Activated CD4-positive, alpha-beta T cell treated with anti-CD3 and anti-CD28 coated beads for 24 hours (primary cell): ENCODE measurements around the gene MAP4K2.

ENCODE experiments used
- DNase-seq, 2 donors: peaks; one replicate each; pipeline ENCODE4 v3.0.0-alpha.2; 2020; ENCODE audit warnings: low read depth in 2 of 2

The MAP4K2 gene

DNA sequence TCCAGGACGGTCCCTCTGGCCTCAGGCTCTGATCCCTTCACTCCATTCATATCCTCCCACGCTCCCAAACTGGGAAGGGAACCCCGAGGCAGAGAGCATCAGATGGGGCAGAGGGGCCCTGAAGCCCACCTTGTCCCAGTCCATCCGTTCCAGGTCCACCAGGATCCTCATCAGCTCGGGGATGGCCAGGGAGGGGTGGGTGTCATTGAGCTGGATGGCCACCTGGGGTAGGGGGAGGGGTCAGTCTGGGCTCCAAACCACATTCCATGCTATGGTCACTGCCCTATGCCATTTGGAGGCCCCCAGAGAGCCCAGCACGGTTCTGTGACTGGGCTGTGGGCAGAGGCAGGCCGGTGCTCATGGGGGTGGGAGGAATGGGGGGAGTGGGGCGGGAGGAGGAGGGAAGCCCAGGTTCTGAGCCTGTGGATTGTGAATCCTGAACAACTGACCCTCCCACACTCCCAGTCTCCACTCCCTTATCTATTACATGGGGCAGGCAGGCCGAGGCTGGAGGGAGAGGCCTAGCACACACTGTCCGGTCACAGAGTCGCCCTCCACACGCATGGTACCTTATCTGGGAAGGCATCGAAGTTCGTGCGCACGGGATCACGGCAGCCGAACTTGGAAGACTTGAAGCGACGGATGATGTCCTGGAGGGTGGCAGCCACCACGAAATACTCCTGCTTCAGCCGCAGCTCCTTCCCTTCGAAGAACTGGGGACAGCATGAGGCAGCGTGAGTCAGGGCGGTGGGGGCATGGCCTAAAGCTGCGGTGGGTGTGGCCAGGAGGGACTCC, 48.7 kb downstream of the MAP4K2 start:
- DNase-seq: no peak

GRCh38 chr11:64753380-64754123, 49.5 kb downstream of the MAP4K2 start:
- DNase-seq: no peak

- DNase-seq: no peak
Measured at GRCh38 chr11:64753019-64753379, 50.0 kb downstream of the MAP4K2 start.

DNA sequence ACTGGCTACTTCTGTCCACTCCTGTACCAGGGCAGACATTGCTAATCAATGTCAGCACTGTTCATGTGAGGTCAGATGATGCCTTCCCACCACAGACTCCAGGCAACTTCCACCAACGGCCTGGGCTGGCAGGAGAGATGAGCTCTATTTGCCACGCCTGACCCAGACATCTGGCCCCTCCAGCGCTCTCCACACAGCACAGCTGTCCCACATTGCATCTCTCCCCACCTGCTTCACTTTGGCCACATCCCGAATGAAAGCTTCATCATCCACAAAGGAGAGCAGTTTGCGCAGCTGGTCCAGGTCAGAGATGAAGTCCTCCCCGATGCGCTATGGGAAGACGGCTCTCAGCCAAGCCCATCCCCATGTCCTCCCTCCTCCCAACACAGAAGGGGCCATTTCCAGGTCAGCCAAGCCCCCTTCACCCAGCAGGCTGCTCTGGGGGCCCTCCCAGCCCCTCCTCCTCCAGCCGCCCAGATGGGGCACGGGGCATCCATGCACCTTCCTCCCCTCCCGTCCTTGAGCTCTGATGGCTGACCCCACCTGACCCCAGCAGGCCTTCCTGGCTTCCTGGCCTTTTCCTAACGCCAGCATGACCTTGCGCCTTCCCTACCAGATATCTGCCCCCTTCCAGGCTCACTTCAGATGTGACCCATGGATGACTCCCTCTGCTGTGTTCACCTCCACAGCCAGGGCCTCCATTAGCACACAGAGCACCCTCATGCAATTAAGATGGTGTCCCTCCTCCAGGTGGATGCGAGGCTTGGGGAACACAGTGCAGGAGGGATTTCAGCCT, 50.6 kb downstream of the MAP4K2 start:
- DNase-seq: no peak

GRCh38 chr11:64751580-64751979, 51.4 kb downstream of the MAP4K2 start:
- DNase-seq: no peak

DNA sequence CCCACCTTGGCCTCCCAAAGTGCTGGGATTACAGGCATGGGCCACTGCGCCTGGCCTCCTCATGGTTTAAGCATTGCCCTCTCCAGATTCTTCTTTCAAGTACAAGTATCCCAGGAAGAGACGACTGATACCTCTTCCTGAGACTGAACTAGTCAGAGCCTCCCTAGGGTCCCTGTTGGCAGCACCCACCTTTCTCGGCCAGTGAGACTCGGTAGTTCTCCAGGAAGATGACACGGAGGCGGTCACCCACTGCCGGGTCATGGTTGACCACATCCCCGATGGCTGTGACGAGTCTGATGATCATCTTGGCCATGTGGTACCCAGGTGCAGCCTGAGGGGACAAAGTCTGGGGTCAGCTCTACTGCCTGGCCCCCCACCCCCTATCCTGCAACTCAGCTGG, 51.9 kb downstream of the MAP4K2 start:
- no peak for DNase-seq

DNA sequence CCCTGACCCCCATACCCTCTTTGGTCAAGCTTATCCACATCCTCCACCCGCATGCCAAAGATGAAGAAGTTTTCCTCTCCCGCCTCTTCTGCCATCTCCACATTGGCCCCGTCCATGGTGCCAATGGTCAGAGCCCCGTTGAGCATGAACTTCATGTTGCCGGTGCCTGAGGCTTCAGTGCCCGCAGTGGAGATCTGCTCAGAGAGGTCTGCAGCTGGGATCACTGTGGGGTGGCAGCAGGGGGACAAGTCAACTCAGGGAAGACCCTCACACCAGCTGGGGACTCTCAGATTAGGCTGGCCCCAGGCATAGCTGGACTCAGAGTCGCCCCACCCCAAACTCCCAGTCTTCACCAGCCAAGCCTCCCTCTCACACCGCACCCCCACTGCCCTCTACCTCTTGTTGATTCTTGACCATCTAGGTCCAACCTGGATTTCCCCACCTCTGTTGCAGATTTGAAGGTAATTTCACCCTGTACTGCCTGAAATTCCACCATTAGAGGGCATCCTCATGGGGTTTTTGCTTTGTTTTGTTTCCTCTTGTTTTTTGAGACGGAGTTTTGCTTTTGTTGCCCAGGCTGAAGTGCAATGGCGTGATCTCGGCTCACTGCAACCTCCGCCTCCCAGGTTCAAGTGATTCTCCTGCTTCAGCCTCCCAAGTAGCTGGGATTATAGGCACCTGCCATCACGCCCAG, 52.5 kb downstream of the MAP4K2 start:
- no peak for DNase-seq

DNA sequence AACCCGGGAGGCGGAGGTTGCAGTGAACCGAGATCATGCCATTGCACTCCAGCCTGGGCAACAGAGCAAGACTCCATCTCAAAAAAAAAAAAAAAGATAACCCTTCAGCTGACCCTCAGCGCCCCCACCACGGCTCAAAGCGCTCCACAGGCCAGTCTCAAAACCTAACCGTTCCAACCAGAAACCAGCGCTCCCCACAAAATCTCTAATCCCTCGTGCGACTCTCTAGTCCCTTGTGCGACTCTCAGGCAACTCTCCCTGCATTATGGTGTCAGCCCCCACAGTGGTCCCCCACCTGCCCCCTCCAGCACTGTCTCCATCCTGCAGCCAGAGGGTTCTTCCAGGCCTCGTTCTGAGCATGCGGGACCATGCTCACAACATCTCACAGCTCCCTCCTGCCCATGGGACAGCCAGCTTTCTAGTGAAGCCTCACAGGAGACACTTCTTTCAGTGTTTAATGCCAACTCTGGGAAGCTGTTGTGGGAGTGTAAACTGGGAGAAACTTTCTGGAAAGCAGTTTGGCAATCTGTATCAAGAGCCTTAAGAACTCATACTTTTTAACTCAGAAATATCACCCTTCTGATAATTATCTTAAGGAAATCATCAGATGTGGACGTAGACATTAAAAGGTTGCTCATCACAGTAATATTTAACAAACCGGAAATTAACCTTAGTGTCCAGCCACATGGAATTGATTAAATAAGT, 54.9 kb downstream of the MAP4K2 start:
- no peak for DNase-seq

DNA sequence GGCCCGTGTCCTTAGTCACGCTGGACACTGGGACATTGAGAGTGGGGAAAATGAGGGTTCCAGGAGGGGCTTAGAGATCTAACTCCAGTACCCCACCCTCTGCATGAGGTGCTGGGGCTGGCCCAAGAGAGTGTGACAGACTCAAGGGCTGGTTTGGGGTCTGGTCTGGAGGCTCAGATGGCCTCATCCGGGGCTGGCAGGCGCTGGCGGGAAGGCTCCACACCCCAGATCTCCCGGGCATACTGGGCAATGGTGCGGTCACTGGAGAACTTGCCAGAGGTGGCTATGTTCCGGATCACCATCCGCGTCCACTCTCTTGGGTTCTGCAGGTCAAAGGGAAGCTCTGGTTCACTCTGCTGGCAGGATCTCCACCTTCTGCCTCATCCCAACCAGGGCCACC, 56.5 kb downstream of the MAP4K2 start:
- no peak for DNase-seq

- DNase-seq: no peak
Measured at GRCh38 chr11:64745521-64746328, 57.3 kb downstream of the MAP4K2 start.

DNA sequence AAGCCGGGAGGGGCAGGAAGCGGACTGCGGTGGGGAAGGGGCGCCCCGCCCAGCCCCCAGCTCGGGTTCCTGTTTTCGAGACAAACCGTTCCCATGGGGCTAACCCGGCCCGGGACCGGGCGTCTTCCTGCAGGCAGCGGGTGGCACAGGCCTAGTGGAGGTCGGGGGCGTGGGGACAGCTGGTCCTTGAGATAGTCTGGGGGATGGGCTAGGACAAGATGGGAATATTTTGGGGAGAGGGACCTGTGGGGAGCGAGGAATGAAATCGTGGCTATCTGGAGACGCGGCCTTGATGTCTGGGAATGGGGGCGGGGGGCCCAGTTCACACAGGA, 57.9 kb downstream of the MAP4K2 start:
- no peak for DNase-seq

GRCh38 chr11:64744544-64745188, 58.3 kb downstream of the MAP4K2 start:
- DNase-seq: no peak

- DNase-seq: peak; percentile 65 to 66
Measured at GRCh38 chr11:64743591-64744543, 59.1 kb downstream of the MAP4K2 start, which contains the start of gene RASGRP2. Gene RASGRP2 (minus strand): TSS chr11:64744142. CDS start chr11:64742866, 1,276 bp downstream.

DNA sequence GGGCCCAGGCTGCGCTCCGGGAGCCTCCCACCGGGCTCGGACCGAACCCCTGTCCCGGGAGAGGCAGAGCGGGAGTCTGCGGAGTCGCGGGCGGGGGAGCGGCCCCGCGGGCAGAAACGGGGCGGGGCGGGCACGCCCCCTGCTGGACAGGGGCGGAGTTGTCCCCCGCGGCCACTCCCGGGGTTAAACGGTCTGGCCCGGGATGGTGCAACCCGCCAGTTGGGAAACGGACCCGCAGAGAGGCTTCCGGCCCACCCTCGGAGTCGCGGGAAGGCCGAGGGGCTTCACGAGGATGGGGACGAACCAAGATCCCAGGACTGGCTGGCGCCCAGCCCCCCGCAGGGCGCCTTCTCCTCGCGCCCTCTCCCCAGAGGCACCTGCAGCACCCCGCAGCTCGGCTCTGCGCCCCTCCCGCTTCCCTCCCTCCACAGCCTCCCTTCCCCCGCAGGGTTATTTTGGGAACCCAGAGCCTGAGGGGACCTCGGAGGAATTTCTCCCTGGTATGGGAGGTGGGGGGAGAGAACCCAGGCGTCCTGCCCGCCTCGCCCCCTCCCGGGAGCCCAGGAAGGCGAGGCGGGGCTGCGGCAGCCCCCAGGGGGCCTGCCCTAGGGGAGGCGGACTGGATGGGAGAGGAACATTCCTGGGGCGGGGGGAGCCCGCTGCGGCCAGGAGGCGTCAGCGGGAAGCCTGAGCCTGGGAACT, 60.0 kb downstream of the MAP4K2 start:
- peak; percentile 65 to 69 for DNase-seq

DNA sequence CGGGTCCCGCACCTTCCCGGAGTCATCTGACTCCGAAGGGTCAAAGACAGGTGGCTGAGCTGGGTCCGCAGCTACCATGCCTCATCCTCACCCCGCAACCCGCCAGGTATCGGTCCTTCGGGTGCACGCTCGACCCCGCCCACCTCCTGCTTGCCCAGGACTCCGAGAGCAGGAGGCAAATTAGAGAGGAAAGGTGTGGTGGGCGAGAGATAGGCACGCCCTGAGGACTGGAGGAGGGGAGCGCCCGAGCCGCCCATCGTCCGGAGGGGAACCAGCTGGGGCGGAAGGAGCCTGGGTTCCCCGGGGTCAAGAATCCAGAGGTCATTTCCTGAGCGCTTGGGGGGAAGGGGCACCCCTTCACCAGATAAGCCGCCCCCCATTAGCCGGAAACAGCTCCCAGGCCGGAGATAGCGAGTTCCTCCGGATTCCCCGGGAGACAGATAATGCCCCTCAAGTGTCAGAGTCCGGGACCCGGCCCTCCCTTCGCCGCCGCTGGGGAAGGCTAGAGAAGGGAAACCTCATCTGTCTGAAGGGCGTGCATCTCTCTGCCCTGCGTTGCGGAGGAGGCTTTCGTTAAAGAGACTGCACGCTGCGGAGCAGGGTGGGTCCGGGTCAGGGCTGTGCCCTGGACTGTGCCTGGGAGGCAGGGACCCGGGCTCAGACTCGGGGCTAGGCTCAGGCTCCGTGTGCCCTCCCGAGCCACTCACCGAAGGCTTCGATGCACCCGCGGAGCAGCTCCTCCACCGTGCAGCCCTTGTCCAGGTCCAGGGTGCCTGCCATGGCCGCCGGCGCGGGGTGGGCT, 60.7 kb downstream of the MAP4K2 start:
- no peak for DNase-seq

DNA sequence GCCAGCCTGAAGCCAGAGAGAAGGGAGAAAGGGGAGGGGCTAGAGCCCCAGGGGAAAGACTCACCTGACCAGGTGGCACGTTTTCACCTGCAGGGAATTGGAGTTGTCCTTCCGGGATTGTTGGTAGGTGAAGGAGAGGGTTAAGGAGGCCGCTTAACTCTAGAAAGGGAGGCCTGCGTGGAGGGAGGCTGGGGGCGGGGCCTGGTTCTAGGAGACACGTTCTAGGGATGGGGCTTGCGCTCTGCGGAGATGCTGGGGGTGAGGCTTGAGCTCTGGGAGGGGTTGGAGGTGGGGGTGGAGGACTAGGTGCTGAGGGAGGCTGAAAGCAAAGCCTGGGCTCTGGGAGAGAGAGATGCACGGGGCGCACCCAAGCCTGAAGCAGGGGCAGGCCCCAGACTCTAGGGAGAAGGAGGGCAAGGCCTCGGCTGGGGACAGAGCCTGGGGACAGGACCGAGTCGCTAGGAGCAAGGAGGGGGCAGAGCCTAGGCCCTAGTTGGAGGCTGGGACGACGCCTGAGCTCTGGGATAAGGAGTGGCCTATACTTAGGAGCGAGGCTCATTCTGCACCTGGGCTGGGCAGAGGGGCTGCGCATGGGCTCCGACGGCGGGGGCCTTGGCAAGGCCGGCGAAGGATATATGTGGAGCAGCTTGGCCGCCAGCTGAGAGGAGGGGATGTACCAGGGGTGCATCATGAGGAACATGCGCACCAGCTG, 61.5 kb downstream of the MAP4K2 start:
- no peak for DNase-seq

GRCh38 chr11:64739871-64740270, 63.1 kb downstream of the MAP4K2 start:
- DNase-seq: no peak
